HG03097 (cell line): ENCODE results near the gene EXOC6B.
"Not testable (repeated sequence)": the region's sequence is repeated elsewhere in the genome, so short reads cannot be mapped to it uniquely, and the experiment has no call there.

Experiments
- ATAC-seq: cut with Tn5 transposase; IDR thresholded peaks from one replicate; pipeline ENCODE4 v1.9.1; 2021; ENCODE audit not compliant: unreplicated experiment, low FRiP score

The EXOC6B gene

GRCh38 chr2:72497763-72498162, 328.1 kb downstream of the EXOC6B start:
- ATAC-seq, result no peak

GRCh38 chr2:72496479-72496878, 329.4 kb downstream of the EXOC6B start:
- no peak for ATAC-seq

GRCh38 chr2:72494392-72494791, 331.4 kb downstream of the EXOC6B start:
- no peak for ATAC-seq

GRCh38 chr2:72484622-72485021, 341.2 kb downstream of the EXOC6B start:
- ATAC-seq, result not testable (repeated sequence)

- ATAC-seq, result no peak
Observed at GRCh38 chr2:72483346-72483745, 342.5 kb downstream of the EXOC6B start.

GRCh38 chr2:72475246-72475645, 350.6 kb downstream of the EXOC6B start:
- no peak for ATAC-seq

GRCh38 chr2:72457801-72458516, 367.9 kb downstream of the EXOC6B start:
- ATAC-seq, result no peak

GRCh38 chr2:72454189-72454588, 371.6 kb downstream of the EXOC6B start:
- ATAC-seq, result no peak

GRCh38 chr2:72442270-72442669, 383.6 kb downstream of the EXOC6B start:
- no peak for ATAC-seq

GRCh38 chr2:72439892-72440291, 385.9 kb downstream of the EXOC6B start:
- ATAC-seq, result no peak

GRCh38 chr2:72438364-72438763, 387.5 kb downstream of the EXOC6B start:
- ATAC-seq, result no peak

GRCh38 chr2:72431737-72432136, 394.1 kb downstream of the EXOC6B start:
- no peak for ATAC-seq

GRCh38 chr2:72427022-72427861, 398.6 kb downstream of the EXOC6B start:
- ATAC-seq, result no peak

- no peak for ATAC-seq
Observed at GRCh38 chr2:72425996-72426395, 399.8 kb downstream of the EXOC6B start.

GRCh38 chr2:72423756-72424155, 402.1 kb downstream of the EXOC6B start:
- ATAC-seq, result no peak

GRCh38 chr2:72421771-72422379, 404.0 kb downstream of the EXOC6B start:
- not testable (repeated sequence) for ATAC-seq

- no peak for ATAC-seq
Observed at GRCh38 chr2:72415781-72416475, 409.9 kb downstream of the EXOC6B start.

GRCh38 chr2:72415241-72415661, 410.6 kb downstream of the EXOC6B start:
- ATAC-seq, result no peak

- ATAC-seq, result no peak
Observed at GRCh38 chr2:72414137-72414760, 411.6 kb downstream of the EXOC6B start.

GRCh38 chr2:72413716-72414115, 412.1 kb downstream of the EXOC6B start:
- no peak for ATAC-seq
